ENCODE results near the gene SUGCT.

SUGCT gene

GRCh38 chr7:40202851-40203250, 68.0 kb downstream of the SUGCT start:
- Histone ChIP-seq H3K4me2 (ENCODE audit: low read length) (no peak overlapping the region), H3K23ac (ENCODE audit: low read length) (no peak overlapping the region), H3K4ac (ENCODE audit: low read depth, low read length) (no peak overlapping the region), H2BK12ac (ENCODE audit: low read length) (no peak overlapping the region), H3K79me1 (ENCODE audit: low read length) (no peaks in the 10 kb centered on the region), H4K8ac (ENCODE audit: low read depth, low read length) (no peak overlapping the region), H3K27ac (ENCODE audit: low read depth, low read length) (no peak overlapping the region), H3K4me3 (ENCODE audit: low read depth, low read length) (no peak overlapping the region), H3K4me1 (ENCODE audit: control insufficient read depth in 1 of 2, insufficient read depth in 2 of 2, low read length in 2 of 2) (no peaks in the 10 kb centered on the region), H3K9ac (ENCODE audit: low read length) (no peak overlapping the region), H4K91ac (ENCODE audit: low read depth, low read length) (no peak overlapping the region), H3K36me3 (ENCODE audit: control insufficient read depth in 1 of 2, insufficient read depth in 2 of 2, low read length in 2 of 2) (peaks cover 0 to 1% of the 10 kb centered on the region in 2 experiments), H3K14ac (ENCODE audit: low read length) (no peak overlapping the region), H3K27me3 (ENCODE audit: insufficient read depth, low read length) (no peaks in the 10 kb centered on the region), H2AK5ac (ENCODE audit: low read length) (no peak overlapping the region), H4K12ac (ENCODE audit: low read depth, low read length) (no peak overlapping the region), H2BK5ac (ENCODE audit: low read depth, low read length, poor library complexity) (no peak overlapping the region), H3K79me2 (ENCODE audit: control insufficient read depth, insufficient read depth, low read length, poor library complexity) (no peaks in the 10 kb centered on the region), H2AFZ (ENCODE audit: insufficient read depth, low read length, poor library complexity) (no peak overlapping the region), H3K18ac (ENCODE audit: low read length) (no peak overlapping the region), H2BK120ac (ENCODE audit: insufficient read depth, low read length, poor library complexity) (no peak overlapping the region), H3K9me3 (ENCODE audit: insufficient read depth, low read depth, low read length) (no peaks in the 10 kb centered on the region)
- DNase-seq, result peak; percentile 27 to 90
- no CpG with 5 or more reads among the region's 3 CpGs for WGBS (ENCODE audit: extremely low coverage, insufficient coverage, insufficient read length)

GRCh38 chr7:40204581-40204980, 69.8 kb downstream of the SUGCT start:
- no peaks in the 10 kb centered on the region for H3K9me3 ChIP-seq (ENCODE audit: insufficient read depth, low read depth, low read length)
- H3K23ac ChIP-seq (ENCODE audit: low read length), result no peak overlapping the region
- H3K27ac ChIP-seq (ENCODE audit: low read depth, low read length), result no peak overlapping the region
- H3K14ac ChIP-seq (ENCODE audit: low read length), result no peak overlapping the region
- H2BK5ac ChIP-seq (ENCODE audit: low read depth, low read length, poor library complexity), result no peak overlapping the region
- no peak overlapping the region for H4K91ac ChIP-seq (ENCODE audit: low read depth, low read length)
- DNase-seq, result peak; percentile 80 to 91
- no peak overlapping the region for H4K12ac ChIP-seq (ENCODE audit: low read depth, low read length)
- H3K36me3 ChIP-seq (ENCODE audit: control insufficient read depth in 1 of 2, insufficient read depth in 2 of 2, low read length in 2 of 2), result peaks cover 0 to 1% of the 10 kb centered on the region in 2 experiments
- WGBS (ENCODE audit: extremely low coverage, insufficient coverage, insufficient read length), result no CpG with 5 or more reads among the region's 7 CpGs
- no peak overlapping the region for H2BK12ac ChIP-seq (ENCODE audit: low read length)
- no peak overlapping the region for H3K4ac ChIP-seq (ENCODE audit: low read depth, low read length)
- no peak overlapping the region for H3K4me3 ChIP-seq (ENCODE audit: low read depth, low read length)
- no peaks in the 10 kb centered on the region for H3K79me1 ChIP-seq (ENCODE audit: low read length)
- no peak overlapping the region for H2BK120ac ChIP-seq (ENCODE audit: insufficient read depth, low read length, poor library complexity)
- H4K8ac ChIP-seq (ENCODE audit: low read depth, low read length), result no peak overlapping the region
- no peak overlapping the region for H3K4me2 ChIP-seq (ENCODE audit: low read length)
- no peak overlapping the region for H3K9ac ChIP-seq (ENCODE audit: low read length)
- no peaks in the 10 kb centered on the region for H3K27me3 ChIP-seq (ENCODE audit: insufficient read depth, low read length)
- no peak overlapping the region for H3K18ac ChIP-seq (ENCODE audit: low read length)
- H3K79me2 ChIP-seq (ENCODE audit: control insufficient read depth, insufficient read depth, low read length, poor library complexity), result no peaks in the 10 kb centered on the region
- no peak overlapping the region for H2AK5ac ChIP-seq (ENCODE audit: low read length)
- H3K4me1 ChIP-seq (ENCODE audit: control insufficient read depth in 1 of 2, insufficient read depth in 2 of 2, low read length in 2 of 2), result no peaks in the 10 kb centered on the region
- H2AFZ ChIP-seq (ENCODE audit: insufficient read depth, low read length, poor library complexity), result no peak overlapping the region

- Histone ChIP-seq H3K18ac (ENCODE audit: low read length) (no peak overlapping the region), H2AFZ (ENCODE audit: insufficient read depth, low read length, poor library complexity) (no peak overlapping the region), H3K36me3 (ENCODE audit: control insufficient read depth in 1 of 2, insufficient read depth in 2 of 2, low read length in 2 of 2) (peaks cover 0 to 1% of the 10 kb centered on the region in 2 experiments), H3K23ac (ENCODE audit: low read length) (no peak overlapping the region), H3K4me2 (ENCODE audit: low read length) (no peak overlapping the region), H3K14ac (ENCODE audit: low read length) (no peak overlapping the region), H3K4me1 (ENCODE audit: control insufficient read depth in 1 of 2, insufficient read depth in 2 of 2, low read length in 2 of 2) (no peaks in the 10 kb centered on the region), H3K27ac (ENCODE audit: low read depth, low read length) (no peak overlapping the region), H3K79me1 (ENCODE audit: low read length) (peaks cover 1% of the 10 kb centered on the region), H3K27me3 (ENCODE audit: insufficient read depth, low read length) (no peaks in the 10 kb centered on the region), H3K9me3 (ENCODE audit: insufficient read depth, low read depth, low read length) (no peaks in the 10 kb centered on the region), H4K91ac (ENCODE audit: low read depth, low read length) (no peak overlapping the region), H3K4me3 (ENCODE audit: low read depth, low read length) (no peak overlapping the region), H2BK120ac (ENCODE audit: insufficient read depth, low read length, poor library complexity) (no peak overlapping the region), H3K4ac (ENCODE audit: low read depth, low read length) (no peak overlapping the region), H2BK5ac (ENCODE audit: low read depth, low read length, poor library complexity) (no peak overlapping the region), H3K79me2 (ENCODE audit: control insufficient read depth, insufficient read depth, low read length, poor library complexity) (no peaks in the 10 kb centered on the region), H4K12ac (ENCODE audit: low read depth, low read length) (no peak overlapping the region), H4K8ac (ENCODE audit: low read depth, low read length) (no peak overlapping the region), H3K9ac (ENCODE audit: low read length) (no peak overlapping the region), H2AK5ac (ENCODE audit: low read length) (no peak overlapping the region), H2BK12ac (ENCODE audit: low read length) (no peak overlapping the region)
- no peak for DNase-seq
- WGBS (ENCODE audit: extremely low coverage, insufficient coverage, insufficient read length), result no CpG with 5 or more reads among the region's 2 CpGs
Observed at GRCh38 chr7:40205992-40206391, 71.2 kb downstream of the SUGCT start.

GRCh38 chr7:40211276-40212003, 76.6 kb downstream of the SUGCT start:
- no peak overlapping the region for H4K8ac ChIP-seq (ENCODE audit: low read depth, low read length)
- peak overlapping the region; percentile 51 for H4K91ac ChIP-seq (ENCODE audit: low read depth, low read length)
- H3K4ac ChIP-seq (ENCODE audit: low read depth, low read length), result no peak overlapping the region
- no peaks in the 10 kb centered on the region for H3K79me2 ChIP-seq (ENCODE audit: control insufficient read depth, insufficient read depth, low read length, poor library complexity)
- WGBS (ENCODE audit: extremely low coverage, insufficient coverage, insufficient read length), result no CpG with 5 or more reads among the region's 5 CpGs
- peak overlapping the region; percentile 17 for H3K27ac ChIP-seq (ENCODE audit: low read depth, low read length)
- H3K4me2 ChIP-seq (ENCODE audit: low read length), result no peak overlapping the region
- no peak overlapping the region for H3K9ac ChIP-seq (ENCODE audit: low read length)
- no peak overlapping the region for H3K14ac ChIP-seq (ENCODE audit: low read length)
- no peak overlapping the region for H3K23ac ChIP-seq (ENCODE audit: low read length)
- H3K18ac ChIP-seq (ENCODE audit: low read length), result no peak overlapping the region
- H3K9me3 ChIP-seq (ENCODE audit: insufficient read depth, low read depth, low read length), result no peaks in the 10 kb centered on the region
- H3K4me3 ChIP-seq (ENCODE audit: low read depth, low read length), result no peak overlapping the region
- H3K36me3 ChIP-seq (ENCODE audit: control insufficient read depth in 1 of 2, insufficient read depth in 2 of 2, low read length in 2 of 2), result no peaks in the 10 kb centered on the region
- DNase-seq, result peak; percentile 31 to 82
- H3K27me3 ChIP-seq (ENCODE audit: insufficient read depth, low read length), result no peaks in the 10 kb centered on the region
- peak overlapping the region; percentile 44 for H2BK12ac ChIP-seq (ENCODE audit: low read length)
- H2BK5ac ChIP-seq (ENCODE audit: low read depth, low read length, poor library complexity), result peak overlapping the region; percentile 55
- peak overlapping the region; percentile 62 for H2BK120ac ChIP-seq (ENCODE audit: insufficient read depth, low read length, poor library complexity)
- no peak overlapping the region for H2AK5ac ChIP-seq (ENCODE audit: low read length)
- peaks cover 0 to 2% of the 10 kb centered on the region in 2 experiments for H3K4me1 ChIP-seq (ENCODE audit: control insufficient read depth in 1 of 2, insufficient read depth in 2 of 2, low read length in 2 of 2)
- peaks cover 1% of the 10 kb centered on the region for H3K79me1 ChIP-seq (ENCODE audit: low read length)
- no peak overlapping the region for H2AFZ ChIP-seq (ENCODE audit: insufficient read depth, low read length, poor library complexity)
- H4K12ac ChIP-seq (ENCODE audit: low read depth, low read length), result no peak overlapping the region

Measured in trophoblast cell (in vitro differentiated cells and primary cell).